A549 (cell line): ENCODE data around the gene KRTAP4-5. TPM values are rescaled to one million over a fixed set of nuclear protein-coding genes. Genes with fewer than 3 reads are reported as not detected.
"Not testable (repeated sequence)": the region's sequence is repeated elsewhere in the genome, so short reads cannot be mapped to it uniquely, and the experiment has no call there.

Experiments used
- ATAC-seq, 2 experiments: fragments of 200-7000 bp in 1 of 2; fragments of >200 bp in 1 of 2; cut with Nextera tagmentation in 1 of 2; cut with Tn5 transposase in 1 of 2; 3 replicates each; pipeline versions ENCODE4 v1.8.0 to v1.9.1; 2018 to 2020; ENCODE audit warnings: mild to moderate bottlenecking in 1 of 2, moderate library complexity in 1 of 2
- CTCF ChIA-PET: fragments of 300-600 bp; sonication (Branson Sonifier 250); formaldehyde crosslinking; extraction: SDS; loops from one replicate; lab custom pipeline; 2021; ENCODE audit warnings: antibody characterized with exemption, inconsistent platforms; lab: Yijun Ruan, JAX
- POLR2A ChIA-PET: fragments of 350-600 bp; formaldehyde crosslinking; extraction: SDS; loops from one replicate; lab custom pipeline; 2021; ENCODE audit warnings: antibody characterized with exemption, inconsistent platforms; lab: Yijun Ruan, JAX
- DNase-seq, 2 experiments: peaks; one replicate each; pipeline versions ENCODE4 v3.0.0 to v3.0.0-alpha.2; 2011 to 2016; ENCODE audit warnings: low read depth in 1 of 2, low spot score in 1 of 2
- FAIRE-seq: peaks from 2 replicates; lab custom pipeline; 2011; peaks lifted over from hg19 to GRCh38; lab: Jason Lieb, UNC
- H3K27ac ChIP-seq, 2 experiments: fragments of >200 bp; sonication (Bioruptor Twin); formaldehyde crosslinking; 3 replicates each; pipeline ENCODE4 v1.5.1; 2016 to 2017
- H3K4me1 ChIP-seq: fragments of >200 bp; sonication (Bioruptor Twin); formaldehyde crosslinking; 3 replicates; pipeline ENCODE4 v1.6.1; 2016
- H3K4me2 ChIP-seq: fragments of >200 bp; sonication (Bioruptor Twin); formaldehyde crosslinking; 3 replicates; pipeline ENCODE4 v1.6.1; 2016
- H3K4me3 ChIP-seq: fragments of >200 bp; sonication (Bioruptor Twin); formaldehyde crosslinking; 3 replicates; pipeline ENCODE4 v1.5.1; 2016
- H3K9me3 ChIP-seq: fragments of >200 bp; sonication (Bioruptor Twin); formaldehyde crosslinking; 3 replicates; pipeline ENCODE4 v1.6.1; 2016
- ATOH8 ChIP-seq: fragments of 250-450 bp; sonication (Bioruptor Pico); IDR thresholded peaks from 2 replicates; pipeline ENCODE4 v1.5.0; 2020; ENCODE audit warnings: low read depth, mild to moderate bottlenecking, moderate library complexity
- BCL3 ChIP-seq: fragments of >200 bp; sonication (Bioruptor Twin); formaldehyde crosslinking; IDR thresholded peaks from 3 replicates; pipeline ENCODE4 v1.6.1; 2016
- CBX2 ChIP-seq: fragments of 200-600 bp; sonication (generic); IDR thresholded peaks from 2 replicates; pipeline ENCODE4 v1.6.1; 2016; ENCODE audit warnings: low read depth, mild to moderate bottlenecking, borderline replicate concordance
- CHD2 ChIP-seq: fragments of 150-350 bp; IDR thresholded peaks from 2 replicates; pipeline ENCODE4 v1.6.1; 2014; ENCODE audit warnings: low read length; ENCODE audit not compliant: partially characterized antibody
- E2F6 ChIP-seq: IDR thresholded peaks from 2 replicates; pipeline ENCODE4 v1.6.1; 2012; ENCODE audit warnings: low read depth, borderline replicate concordance
- ELK1 ChIP-seq: fragments of 150-350 bp; IDR thresholded peaks from 2 replicates; pipeline ENCODE4 v1.6.1; 2014; ENCODE audit warnings: low read depth, mild to moderate bottlenecking, low read length
- FOSB ChIP-seq: fragments of 250-450 bp; sonication (Bioruptor Pico); IDR thresholded peaks from 2 replicates; pipeline ENCODE4 v1.5.0; 2020; ENCODE audit warnings: mild to moderate bottlenecking, moderate library complexity
- FOSL2 ChIP-seq, 2 experiments: fragments of 450-650 bp in 1 of 2; fragments of >200 bp in 1 of 2; sonication (Bioruptor Twin) in 1 of 2; formaldehyde crosslinking; IDR thresholded peaks; 2 replicates each; pipeline versions ENCODE4 v1.5.0 to v1.6.1; 2016 to 2020; ENCODE audit warnings: mild to moderate bottlenecking in 1 of 2, moderate library complexity in 1 of 2
- HDAC2 ChIP-seq: fragments of 200-600 bp; sonication (generic); IDR thresholded peaks from 2 replicates; pipeline ENCODE4 v1.6.1; 2016
- HOXB13 ChIP-seq: fragments of 250-450 bp; sonication (Bioruptor Pico); IDR thresholded peaks from 2 replicates; pipeline ENCODE4 v1.5.0; 2020; ENCODE audit warnings: low read depth, mild to moderate bottlenecking, moderate library complexity
- HOXB5 ChIP-seq: fragments of 250-450 bp; sonication (Bioruptor Pico); IDR thresholded peaks from 2 replicates; pipeline ENCODE4 v1.5.0; 2020; ENCODE audit warnings: mild to moderate bottlenecking, moderate library complexity
- KDM5A ChIP-seq: fragments of 200-600 bp; sonication (generic); IDR thresholded peaks from 2 replicates; pipeline ENCODE4 v1.6.1; 2016; ENCODE audit warnings: antibody characterized with exemption, mild to moderate bottlenecking
- MAZ ChIP-seq: fragments of 150-350 bp; IDR thresholded peaks from 2 replicates; pipeline ENCODE4 v1.6.1; 2014; ENCODE audit warnings: antibody characterized with exemption, low read depth, low read length, borderline replicate concordance
- PBX3 ChIP-seq: IDR thresholded peaks from 2 replicates; pipeline ENCODE4 v1.6.1; 2012
- PHF8 ChIP-seq: fragments of 200-600 bp; sonication (generic); IDR thresholded peaks from 2 replicates; pipeline ENCODE4 v1.6.1; 2016; ENCODE audit warnings: low read depth, mild to moderate bottlenecking, antibody characterized with exemption, moderate library complexity, borderline replicate concordance
- POLR2AphosphoS2 ChIP-seq: conservative IDR thresholded peaks from 2 replicates; pipeline ENCODE4 v1.6.1; 2012; ENCODE audit warnings: low read length, improper control_type of control experiment, inconsistent platforms
- RCOR1 ChIP-seq: fragments of 150-350 bp; IDR thresholded peaks from 2 replicates; pipeline ENCODE4 v1.6.1; 2014; ENCODE audit warnings: antibody characterized with exemption, low read length, low read depth
- RFX5 ChIP-seq: fragments of 450-650 bp; IDR thresholded peaks from 2 replicates; pipeline ENCODE4 v1.7.1; 2014; ENCODE audit warnings: antibody characterized with exemption, mild to moderate bottlenecking, moderate library complexity
- RNF2 ChIP-seq: fragments of 200-600 bp; sonication (generic); IDR thresholded peaks from 2 replicates; pipeline ENCODE4 v1.6.1; 2016; ENCODE audit warnings: low read depth, mild to moderate bottlenecking, antibody characterized with exemption, moderate library complexity, borderline replicate concordance
- SMC3 ChIP-seq: fragments of >200 bp; sonication (Bioruptor Twin); formaldehyde crosslinking; IDR thresholded peaks from 3 replicates; pipeline ENCODE4 v1.6.1; 2018; ENCODE audit warnings: inconsistent platforms
- TFCP2L1 ChIP-seq: fragments of 250-450 bp; sonication (Bioruptor Pico); IDR thresholded peaks from 2 replicates; pipeline ENCODE4 v1.5.0; 2021; ENCODE audit warnings: mild to moderate bottlenecking
- ZNF302 ChIP-seq: fragments of 250-450 bp; sonication (Bioruptor Pico); IDR thresholded peaks from 2 replicates; pipeline ENCODE4 v1.9.0; 2021; ENCODE audit warnings: inconsistent platforms, mild to moderate bottlenecking, moderate library complexity
- WGBS: methylation state at CpG from one replicate; pipeline ENCODE4 v1.1.6; 2017; ENCODE audit errors: missing lambda C conversion rate; 5-methylcytosine and 5-hydroxymethylcytosine counted together
- polyA plus RNA-seq, 4 experiments: library from polyadenylated mRNA; depleted of rRNA in 3 of 4; stranded (reverse); fragments of >200 nt; fragmentation: RNase III in 1 of 4; extraction: RNeasy Plus Mini Kit Qiagen cat#74134 plus additional on column Dnase treatment in 1 of 4; gene quantifications; 2 replicates in 3 of 4; 3 replicates in 1 of 4; pipeline ENCODE4 v1.2.3, GENCODE V29; 2011 to 2017

Gene KRTAP4-5
- polyA plus RNA-seq, 2 of the 4 experiments (the other 2 are of a cell fraction), result not detected

GRCh38 chr17:41160648-41161047, 11.0 kb upstream of the KRTAP4-5 start, which contains the start of gene KRTAP4-4:
TSS of gene KRTAP4-4 (minus strand) at chr17:41160748. CDS start at chr17:41160691, 57 bp downstream.
- WGBS, result 60% methylated on average over 1 of the region's 1 CpG
- ChIA-PET CTCF (interaction anchor here (0.8 to 0.9 kb wide), 2 partner anchors 89 to 142 kb away, joined by 3 read pairs; partner anchors contain the start of gene KRTAP29-1), POLR2A (no interaction called here)
- FAIRE-seq, result no peak
- H3K4me3 ChIP-seq, result no peak within 1 kb of the TSS
- H3K4me2 ChIP-seq, result no peak within 1 kb of the TSS
- TF ChIP-seq FOSB, result no peak
- no peak for TF ChIP-seq MAZ
- TF ChIP-seq RNF2, result no peak
- TF ChIP-seq PHF8, result no peak
- no peak for TF ChIP-seq RFX5
- no peak for TF ChIP-seq ZNF302 (CRISPR knock-in tag)
- TF ChIP-seq RCOR1, result no peak
- TF ChIP-seq BCL3, result no peak
- TF ChIP-seq FOSL2 (IDR thresholded peaks at IDR 0.05), result no peak
- TF ChIP-seq FOSL2 (CRISPR knock-in tag; IDR thresholded peaks at IDR 0.05), result no peak
- TF ChIP-seq KDM5A, result no peak
- TF ChIP-seq E2F6, result no peak
- TF ChIP-seq CHD2, result no peak
- no peak for TF ChIP-seq POLR2AphosphoS2
- TF ChIP-seq HOXB13 (CRISPR knock-in tag), result no peak
- no peak for TF ChIP-seq CBX2
- TF ChIP-seq ELK1, result no peak
- H3K9me3 ChIP-seq, result no peaks in the 10 kb centered on the region
- H3K27ac ChIP-seq, result no peak within 1 kb of the TSS
- DNase-seq, result no peak
- ATAC-seq, result no peak
- H3K4me1 ChIP-seq, result 0 out of 3 replicates have a peak, but pooled peaks cover 4% of the 10 kb centered on the region

GRCh38 chr17:41160190-41160589, 10.6 kb upstream of the KRTAP4-5 start:
- H3K27ac ChIP-seq, DNase-seq, ATAC-seq, H3K4me1 ChIP-seq, POLR2A ChIA-PET, FAIRE-seq, H3K4me2 ChIP-seq, H3K9me3 ChIP-seq, H3K4me3 ChIP-seq: not testable (repeated sequence)
- CTCF ChIA-PET, result interaction anchor here (0.8 to 1.0 kb wide), 2 partner anchors 12 to 143 kb away, joined by 3 read pairs; partner anchors contain the start of gene KRTAP29-1
- no CpG with 5 or more reads among the region's 3 CpGs for WGBS

GRCh38 chr17:41153856-41154255, 4.2 kb upstream of the KRTAP4-5 start:
- Histone ChIP-seq H3K27ac (no peak overlapping the region), H3K9me3 (no peaks in the 10 kb centered on the region), H3K4me2 (no peak overlapping the region)
- 38% methylated on average over 2 of the region's 2 CpGs for WGBS
- TF ChIP-seq PBX3 (no peak), FOSL2 (IDR thresholded peaks at IDR 0.05) (no peak), FOSL2 (CRISPR knock-in tag; IDR thresholded peaks at IDR 0.05) (no peak), ELK1 (no peak), SMC3 (no peak), TFCP2L1 (CRISPR knock-in tag) (no peak), HDAC2 (no peak), ATOH8 (no peak), HOXB5 (CRISPR knock-in tag) (no peak)
- TF ChIP-seq, all 56 proteins: peak for 0
- DNase-seq, result no peak
- no peaks in the 10 kb centered on the region for H3K4me1 ChIP-seq
- H3K4me3 ChIP-seq, result no peak overlapping the region
- ChIA-PET CTCF (no interaction called here), POLR2A (no interaction called here)
- FAIRE-seq, result no peak
- no peak for ATAC-seq
